GM12873 (cell line): ENCODE results near the gene SYT2.

Experiments used
- CTCF ChIP-seq: IDR thresholded peaks from 2 replicates; pipeline ENCODE4 v1.5.1; 2012; ENCODE audit warnings: low read depth, mild to moderate bottlenecking, moderate library complexity, low read length, control low read depth; ENCODE audit not compliant: insufficient read depth; ENCODE audit errors: missing control alignments

The SYT2 gene

DNA sequence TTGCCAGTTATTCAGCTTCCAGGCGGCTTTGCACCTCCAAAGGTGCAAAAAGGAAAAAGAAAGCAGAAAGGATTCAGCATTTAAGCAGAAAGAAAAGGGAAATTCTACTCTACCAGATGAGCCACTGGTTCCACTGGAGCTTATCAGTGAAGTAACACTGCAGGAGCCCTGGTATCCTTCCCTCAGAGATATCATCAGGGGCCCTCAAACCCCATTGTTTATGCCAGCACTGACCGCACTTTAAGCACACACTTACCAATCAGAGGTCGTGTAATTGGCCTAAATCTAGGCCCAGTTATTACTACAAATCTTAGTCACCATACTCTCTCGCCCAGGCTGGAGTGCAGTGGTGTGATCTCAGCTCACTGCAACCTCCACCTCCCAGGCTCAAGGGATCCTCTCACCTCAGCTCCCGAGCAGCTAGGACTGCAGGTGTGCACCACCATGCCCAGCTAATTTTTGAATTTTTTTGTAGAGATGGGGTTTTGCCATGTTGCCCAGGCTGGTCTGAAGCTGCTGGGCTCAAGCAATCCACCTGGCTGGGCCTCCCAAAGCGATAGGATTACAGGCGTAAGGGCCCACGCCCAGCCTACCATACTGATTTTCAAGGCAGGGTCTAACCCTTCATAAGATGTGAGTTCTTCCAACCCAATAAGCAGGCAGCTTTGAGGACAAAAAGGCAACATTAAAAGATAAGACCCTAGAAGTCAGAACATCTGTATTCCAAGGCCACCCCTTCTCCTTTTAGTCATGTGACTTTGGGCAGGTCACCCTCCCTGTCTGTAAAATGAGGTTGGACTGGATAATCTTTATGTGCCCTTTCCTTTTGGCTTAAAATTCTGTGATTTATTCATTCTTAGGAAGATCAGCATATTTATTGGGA, 125.3 kb downstream of the SYT2 start:
- no peak for TF ChIP-seq CTCF

DNA sequence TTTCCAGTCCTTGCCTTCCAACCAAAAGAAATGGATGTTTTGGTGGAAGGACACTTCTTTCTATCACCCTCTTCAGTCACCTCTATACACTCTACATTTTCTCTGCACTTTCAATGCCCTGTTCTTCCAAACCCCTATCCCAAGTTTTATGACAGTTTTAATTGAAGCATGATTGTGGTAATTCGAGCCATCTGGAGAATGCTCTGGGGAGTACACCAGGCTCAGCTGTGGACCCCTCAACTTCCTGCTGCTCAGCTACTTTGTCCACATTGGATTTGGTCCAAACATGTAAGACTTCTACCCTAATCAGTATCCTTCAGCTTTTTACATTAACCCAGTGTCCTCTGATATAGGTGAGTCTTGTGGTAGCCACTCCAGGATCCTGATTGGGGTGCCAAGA, 129.6 kb downstream of the SYT2 start:
- TF ChIP-seq CTCF, result no peak

DNA sequence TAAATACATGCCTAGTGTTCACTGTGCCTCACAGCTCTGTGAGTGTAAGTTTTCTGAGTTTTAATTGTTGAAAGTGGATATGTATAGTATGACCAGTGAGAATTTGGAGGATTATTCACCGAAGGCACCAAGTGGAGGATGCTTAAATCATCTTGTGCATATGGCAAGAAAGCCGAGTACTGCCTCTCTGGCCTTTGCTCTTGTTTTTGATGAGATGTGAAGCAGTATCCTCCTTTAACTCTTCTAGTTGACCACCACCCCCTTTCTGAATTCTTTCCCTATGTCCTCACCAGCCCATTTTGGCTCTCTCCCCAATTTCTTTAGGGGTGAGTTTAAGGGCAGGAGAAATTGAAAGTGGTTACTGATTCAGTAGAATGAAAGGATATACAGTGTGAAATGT, 130.4 kb downstream of the SYT2 start:
- TF ChIP-seq CTCF, result no peak

GRCh38 chr1:202578565-202578964, 131.7 kb downstream of the SYT2 start:
- no peak for TF ChIP-seq CTCF

GRCh38 chr1:202578001-202578504, 132.2 kb downstream of the SYT2 start:
- TF ChIP-seq CTCF, result no peak

- TF ChIP-seq CTCF, result no peak
Observed at GRCh38 chr1:202577381-202577780, 132.9 kb downstream of the SYT2 start.

DNA sequence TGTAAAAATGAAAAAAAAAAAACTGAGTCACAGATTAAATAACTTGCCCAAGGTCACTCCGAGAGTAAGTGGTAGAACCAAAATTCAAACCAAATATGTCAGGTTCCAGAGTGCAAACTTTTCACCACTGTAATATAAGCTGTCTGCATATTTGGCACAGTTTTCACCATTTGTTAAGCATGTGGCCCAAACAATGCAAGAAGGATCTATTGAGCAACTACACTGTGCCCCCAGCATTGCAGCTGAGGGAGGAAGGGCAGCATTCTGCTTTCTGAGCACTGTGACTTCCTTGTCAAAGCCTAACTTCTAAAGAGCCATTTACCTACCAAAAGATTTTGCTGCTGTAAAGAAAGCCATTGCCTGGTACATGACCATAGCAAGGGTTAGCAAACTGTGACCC, 133.4 kb downstream of the SYT2 start:
- no peak for TF ChIP-seq CTCF
